HG02884 (cell line): Measurements from ENCODE around the gene RGMA.

Source experiments
- ATAC-seq: cut with Tn5 transposase; IDR thresholded peaks from one replicate; pipeline ENCODE4 v1.9.1; 2021; ENCODE audit warnings: mild to moderate bottlenecking, moderate library complexity; ENCODE audit not compliant: unreplicated experiment

Gene RGMA

DNA sequence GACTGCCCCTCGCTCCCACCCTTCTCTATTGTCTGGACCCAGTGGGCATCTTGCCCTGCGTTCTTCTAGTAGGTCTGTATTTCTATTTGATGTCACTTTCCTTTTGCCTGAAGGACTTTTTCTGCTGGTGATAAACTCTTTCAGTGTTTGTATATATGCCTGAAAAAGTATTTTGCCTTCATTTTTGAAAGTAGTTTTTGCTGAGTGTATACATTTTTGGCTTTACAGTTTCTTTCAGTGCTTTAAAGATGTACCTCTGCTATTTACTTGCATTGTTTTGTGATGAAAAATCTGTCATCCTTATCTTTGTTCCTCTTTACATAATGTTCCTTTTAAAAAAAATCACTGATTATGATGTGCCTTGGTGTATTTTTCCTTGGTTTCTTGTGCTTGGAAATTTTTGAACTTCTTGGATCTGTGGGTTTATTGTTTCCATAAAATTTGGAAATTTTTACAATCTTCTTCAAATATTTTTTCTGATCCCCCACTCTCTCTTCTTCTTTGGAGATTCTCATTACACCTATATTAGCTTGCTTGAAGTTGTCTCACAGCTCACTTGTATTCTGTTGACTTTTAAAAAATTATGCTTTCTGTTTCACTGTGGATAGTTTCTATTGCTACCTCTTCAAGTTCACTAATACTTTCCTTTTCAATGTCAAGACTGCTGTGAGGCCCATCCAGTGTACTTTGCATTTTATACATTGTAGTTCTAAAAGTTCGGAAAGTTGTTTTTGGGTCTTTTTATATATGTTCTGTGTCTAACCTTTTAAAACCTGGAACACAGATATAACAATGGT lies 67.8 kb downstream of the RGMA start:
- ATAC-seq: peak; percentile 51

DNA sequence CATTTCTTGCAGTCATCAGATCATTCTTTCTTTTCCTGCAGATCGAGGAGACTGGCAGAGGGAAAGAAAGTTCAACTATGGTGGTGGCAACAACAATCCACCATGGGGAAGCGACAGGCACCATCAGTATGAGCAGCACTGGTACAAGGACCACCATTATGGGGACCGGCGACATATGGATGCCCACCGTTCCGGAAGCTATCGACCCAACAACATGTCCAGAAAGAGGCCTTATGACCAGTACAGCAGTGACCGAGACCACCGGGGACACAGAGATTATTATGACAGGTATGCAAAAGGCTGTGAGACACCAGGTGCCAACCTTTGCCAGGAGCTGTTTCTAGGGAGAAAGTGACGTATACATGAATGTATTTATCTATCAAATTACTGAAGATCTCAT lies 69.0 kb downstream of the RGMA start:
- no peak for ATAC-seq

- ATAC-seq: no peak
Measured at GRCh38 chr15:93019090-93019489, 69.9 kb downstream of the RGMA start.

GRCh38 chr15:93018574-93018973 lies 70.4 kb downstream of the RGMA start:
- ATAC-seq: no peak

GRCh38 chr15:93017526-93017925 lies 71.5 kb downstream of the RGMA start:
- ATAC-seq: no peak

GRCh38 chr15:93012786-93013185 lies 76.2 kb downstream of the RGMA start:
- ATAC-seq: no peak

DNA sequence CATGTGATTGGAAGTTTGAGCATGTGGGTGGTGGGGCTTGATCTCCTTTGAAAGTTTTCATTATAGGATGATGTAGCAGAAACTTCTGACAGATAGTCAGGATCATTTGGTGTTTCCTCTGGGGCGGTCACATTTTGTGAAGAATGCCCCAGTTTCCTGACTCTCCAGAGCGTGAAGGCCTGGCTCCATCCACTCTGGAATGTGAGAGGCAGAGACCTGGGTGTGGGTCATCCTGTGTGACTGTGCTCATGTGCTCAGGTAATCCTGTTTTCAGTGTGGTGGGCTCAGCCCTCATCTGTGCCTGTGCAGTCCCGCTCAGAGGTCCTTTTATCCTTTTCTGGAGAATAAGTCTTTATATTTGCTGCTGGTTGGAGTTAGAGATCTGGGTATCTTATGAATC lies 81.0 kb downstream of the RGMA start:
- ATAC-seq: no peak

DNA sequence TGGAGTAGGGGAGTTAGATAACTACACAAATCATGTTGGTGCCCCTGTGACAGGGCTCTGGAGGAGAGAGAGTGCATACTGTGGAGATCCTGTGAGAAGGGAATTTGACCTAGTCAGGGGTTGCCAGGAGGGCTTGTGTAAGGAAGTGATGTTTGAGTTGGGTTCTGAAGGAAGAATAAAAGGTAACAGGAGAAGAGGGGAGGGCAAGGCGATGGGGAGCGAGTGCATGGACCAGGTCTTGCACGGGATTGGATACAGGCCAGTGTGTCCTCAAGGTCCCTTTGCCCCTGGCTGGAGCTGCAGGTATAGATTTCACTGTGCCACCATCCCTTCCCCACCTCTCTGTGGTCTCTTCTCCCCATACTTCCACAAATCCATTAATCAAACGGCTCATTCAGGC lies 83.9 kb downstream of the RGMA start:
- no peak for ATAC-seq

- no peak for ATAC-seq
Measured at GRCh38 chr15:93001881-93002280, 87.1 kb downstream of the RGMA start.

- no peak for ATAC-seq
Measured at GRCh38 chr15:93001156-93001555, 87.9 kb downstream of the RGMA start.

DNA sequence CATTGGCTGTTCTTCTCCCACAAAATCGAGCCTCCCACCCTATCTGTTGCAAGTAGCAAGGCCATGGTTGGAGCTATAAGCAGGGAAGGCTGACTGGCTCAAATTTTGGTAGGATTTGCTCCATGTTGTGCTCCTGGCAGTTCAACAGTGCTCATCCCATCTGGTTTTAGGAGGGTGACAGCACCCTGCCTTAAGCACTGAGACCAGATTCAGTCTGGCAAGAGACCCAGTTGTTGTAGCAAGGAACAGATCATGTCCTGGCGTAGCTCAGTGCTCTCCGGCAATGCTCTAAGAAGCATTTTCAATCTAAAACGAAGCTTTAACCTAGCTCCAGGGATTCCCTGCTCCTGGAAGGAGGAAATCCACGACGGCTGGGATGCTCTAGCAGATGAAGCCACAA lies 91.2 kb downstream of the RGMA start:
- ATAC-seq: no peak

GRCh38 chr15:92992720-92993119 lies 96.3 kb downstream of the RGMA start:
- no peak for ATAC-seq

- no peak for ATAC-seq
Measured at GRCh38 chr15:92990031-92990430, 99.0 kb downstream of the RGMA start.

- no peak for ATAC-seq
Measured at GRCh38 chr15:92989470-92989869, 99.5 kb downstream of the RGMA start.
